ENCODE measurements around the gene SV2B. TPM values are rescaled to one million over a fixed set of nuclear protein-coding genes. Genes with fewer than 3 reads are reported as not detected.

The SV2B gene
- total RNA-seq, 1 donor from 2014 or later, result 3.5 TPM

DNA sequence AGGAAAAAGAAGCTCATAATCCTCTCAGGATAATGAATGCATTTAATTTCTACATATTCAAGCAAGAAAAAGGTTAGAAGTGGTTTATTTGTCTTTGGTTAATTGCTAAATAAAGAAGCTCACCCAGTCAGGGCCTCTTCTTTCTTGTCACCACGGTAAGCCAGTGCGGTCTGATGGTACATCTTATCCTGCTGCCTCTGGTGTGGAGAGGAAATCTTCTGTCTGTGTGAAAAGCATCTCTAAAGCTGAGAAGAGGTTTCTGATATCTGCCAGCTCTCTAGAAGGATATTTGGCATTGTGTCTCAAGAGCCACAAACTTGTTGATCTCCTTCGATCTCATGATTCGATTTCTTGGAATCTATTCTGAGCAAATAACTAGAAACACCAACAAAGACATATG lies 144.9 kb downstream of the SV2B start:
- intact Hi-C loops (cut with DNase I), result no loop called here
- ATAC-seq (no peak), DNase-seq (ENCODE audit: missing footprints) (no peak)

DNA sequence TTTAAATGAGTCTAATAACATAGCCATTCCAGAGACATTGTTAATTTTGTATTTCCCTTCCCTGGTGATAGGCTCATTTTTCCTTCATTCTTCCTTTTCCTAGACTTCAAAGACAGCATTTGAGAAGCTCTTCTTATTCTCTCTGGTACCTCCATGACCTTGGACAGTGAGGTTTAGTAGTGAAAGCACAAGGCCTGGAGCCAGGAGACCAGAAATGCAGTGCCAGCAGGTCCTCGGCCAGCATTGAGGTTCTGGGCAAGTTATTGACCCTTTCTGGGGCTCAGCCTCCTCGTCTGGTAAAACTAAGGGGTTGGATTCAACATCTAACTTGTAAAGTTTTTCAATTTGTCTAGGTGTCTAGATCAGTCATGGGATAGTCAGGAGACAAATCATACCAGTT lies 146.9 kb downstream of the SV2B start:
- DNase-seq (ENCODE audit: missing footprints), result no peak
- intact Hi-C loops (cut with DNase I), result no loop called here
- ATAC-seq, result no peak

DNA sequence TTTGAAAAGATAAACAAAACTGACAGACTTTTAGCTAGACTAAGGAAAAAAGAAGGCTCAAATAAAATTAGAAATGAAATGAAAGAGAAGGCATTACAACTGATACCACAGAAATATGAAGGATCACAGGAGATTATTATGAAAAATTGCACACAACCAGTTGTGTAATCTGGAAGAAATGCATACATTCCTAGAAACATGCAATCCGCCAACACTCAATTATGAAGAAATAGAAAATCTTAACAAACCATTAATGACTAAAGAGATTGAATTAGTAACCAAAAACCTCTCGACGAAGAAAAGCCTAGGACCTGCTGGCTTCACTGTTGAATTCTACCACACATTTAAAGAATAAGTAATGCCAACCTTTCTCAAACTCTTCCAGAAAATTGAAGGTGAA lies 149.5 kb downstream of the SV2B start:
- no peak for DNase-seq (ENCODE audit: missing footprints)
- no peak for ATAC-seq
- intact Hi-C loops (cut with DNase I), result no loop called here

DNA sequence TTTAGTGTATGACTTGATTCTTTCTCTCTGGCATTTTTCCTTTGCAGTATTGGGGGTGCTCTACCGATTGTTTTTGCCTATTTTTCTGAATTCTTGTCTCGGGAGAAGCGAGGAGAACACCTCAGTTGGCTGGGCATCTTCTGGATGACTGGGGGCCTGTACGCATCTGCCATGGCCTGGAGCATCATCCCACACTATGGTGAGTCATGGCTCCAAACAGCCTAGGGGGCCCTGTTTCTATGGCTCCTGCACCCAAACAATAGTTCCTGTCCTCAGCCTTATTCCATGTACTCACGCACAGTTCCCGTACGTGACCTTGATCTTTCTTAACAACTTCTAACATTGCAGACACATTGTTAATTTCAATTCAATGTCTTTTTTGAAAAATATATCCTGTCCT lies 152.3 kb downstream of the SV2B start:
- DNase-seq (ENCODE audit: missing footprints), result no peak
- no peak for ATAC-seq
- intact Hi-C loops (cut with DNase I), result no loop called here

DNA sequence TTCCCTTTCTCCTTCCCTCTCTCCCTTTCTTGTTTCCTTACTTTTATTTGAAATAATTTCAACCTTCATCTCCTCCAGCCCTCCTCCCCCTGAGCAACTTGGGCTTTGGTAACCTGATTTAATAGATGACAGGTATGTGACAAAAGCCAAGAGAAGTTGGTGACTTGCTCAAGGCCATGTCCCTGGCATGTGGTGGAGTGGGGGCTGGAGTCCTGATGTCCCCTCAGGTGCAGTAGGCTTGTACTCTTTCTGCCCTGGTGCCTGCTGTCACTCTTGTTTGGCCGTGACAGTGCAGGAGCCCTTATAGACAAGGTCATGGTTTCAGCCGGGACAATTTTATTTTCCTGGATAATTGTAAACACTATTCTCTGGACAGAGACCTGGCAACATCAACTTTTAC lies 152.7 kb downstream of the SV2B start:
- no peak for DNase-seq (ENCODE audit: missing footprints)
- intact Hi-C loops (cut with DNase I), result no loop called here
- ATAC-seq, result no peak

DNA sequence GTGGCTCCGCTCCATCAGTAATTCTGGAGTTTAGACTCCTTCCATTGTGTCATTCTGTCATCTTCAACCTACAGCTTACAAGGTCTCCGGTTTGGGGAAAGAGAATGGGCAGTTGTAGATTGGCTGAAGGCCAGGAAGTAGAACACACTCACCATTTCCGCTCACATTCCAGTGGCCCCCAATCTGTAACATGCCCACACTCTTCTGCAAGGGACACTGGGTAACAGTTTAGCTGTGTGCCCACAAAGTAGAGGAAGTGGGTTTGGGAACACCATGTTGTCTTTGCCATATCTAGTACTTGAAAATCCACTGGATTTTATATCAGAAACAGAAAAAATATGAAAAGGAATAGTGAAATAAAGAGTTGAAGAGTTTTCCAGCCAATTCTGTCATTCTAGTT lies 153.5 kb downstream of the SV2B start:
- no peak for DNase-seq (ENCODE audit: missing footprints)
- ATAC-seq, result no peak
- intact Hi-C loops (cut with DNase I), result no loop called here

DNA sequence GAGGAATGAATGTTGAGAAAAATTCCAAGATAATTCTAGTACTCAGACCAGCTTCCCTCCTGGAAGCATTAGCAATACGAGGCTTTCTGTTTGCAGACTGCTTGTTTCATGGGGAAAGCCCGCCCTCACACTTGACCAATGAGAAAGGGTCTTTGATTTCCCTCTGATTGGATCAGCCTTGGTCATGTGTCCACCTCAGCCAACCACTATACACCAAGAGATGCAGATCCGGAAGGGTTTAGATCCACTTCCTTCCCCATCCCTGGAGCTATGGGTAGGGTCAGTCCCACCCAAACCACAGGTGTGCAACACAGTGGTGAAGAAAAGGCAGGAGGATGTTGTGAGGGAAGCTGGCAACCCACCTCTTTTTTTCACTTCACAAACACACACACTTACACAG lies 154.7 kb downstream of the SV2B start:
- ATAC-seq (no peak), DNase-seq (ENCODE audit: missing footprints) (no peak)
- intact Hi-C loops (cut with DNase I), result no loop called here

DNA sequence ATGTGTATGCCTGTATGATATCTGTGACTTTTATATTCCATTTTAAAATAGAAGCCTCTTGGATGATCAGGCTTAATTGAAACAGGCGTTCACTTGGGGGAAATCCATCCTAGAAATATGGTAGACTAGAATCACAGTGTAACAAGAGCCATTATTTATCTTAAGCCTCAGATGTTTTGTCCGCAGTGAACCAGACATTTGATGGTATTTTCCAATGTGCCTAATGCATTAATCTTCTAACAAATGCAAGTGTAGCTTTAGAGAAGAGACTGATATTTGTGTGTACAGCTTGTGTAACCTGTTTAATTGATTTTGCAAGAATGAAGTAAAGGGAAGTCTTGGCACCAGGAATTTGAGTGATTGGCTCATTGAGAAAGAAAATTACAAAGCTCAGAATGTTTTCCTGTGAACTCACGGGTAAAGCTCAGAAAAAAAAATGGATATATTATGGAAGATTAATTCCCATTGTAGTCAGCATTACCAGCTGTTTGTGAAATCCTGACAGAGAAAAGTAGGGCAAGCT lies 155.7 kb downstream of the SV2B start:
- intact Hi-C loops (cut with DNase I), result no loop called here
- ATAC-seq, result no peak
- DNase-seq (ENCODE audit: missing footprints), result no peak

DNA sequence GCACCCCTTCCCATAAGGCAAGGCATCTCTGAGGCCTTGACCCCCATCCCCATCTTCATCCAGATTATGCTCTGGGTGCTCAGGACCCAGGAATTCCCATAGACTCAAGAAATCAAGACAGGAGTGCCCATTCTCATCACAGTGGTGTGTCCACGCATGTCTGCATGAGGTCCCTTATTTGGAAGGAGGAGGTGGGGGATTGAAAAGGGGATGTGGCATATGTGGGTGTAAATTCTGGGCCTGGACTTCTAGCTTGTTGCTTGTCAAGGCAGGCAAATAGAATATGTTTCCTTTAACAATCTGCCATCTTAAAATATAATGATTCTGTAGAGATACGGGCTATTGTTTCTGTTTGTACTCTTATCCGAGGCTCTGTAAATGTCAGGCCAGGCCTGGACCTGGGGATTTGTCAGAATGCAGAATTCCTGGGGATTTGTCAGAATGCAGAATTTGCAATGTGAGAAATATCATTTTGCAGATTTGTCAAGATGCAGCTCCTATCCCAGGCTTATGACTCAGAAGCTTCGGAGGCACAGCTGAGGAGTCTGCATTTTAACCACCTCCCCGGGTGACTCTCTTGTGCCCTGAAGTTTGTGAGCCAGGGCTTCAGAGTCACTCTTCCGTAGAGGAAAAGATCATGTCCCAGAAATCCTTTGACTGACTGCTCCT lies 157.8 kb downstream of the SV2B start:
- ATAC-seq (no peak), DNase-seq (ENCODE audit: missing footprints) (no peak)
- intact Hi-C loops (cut with DNase I), result no loop called here

DNA sequence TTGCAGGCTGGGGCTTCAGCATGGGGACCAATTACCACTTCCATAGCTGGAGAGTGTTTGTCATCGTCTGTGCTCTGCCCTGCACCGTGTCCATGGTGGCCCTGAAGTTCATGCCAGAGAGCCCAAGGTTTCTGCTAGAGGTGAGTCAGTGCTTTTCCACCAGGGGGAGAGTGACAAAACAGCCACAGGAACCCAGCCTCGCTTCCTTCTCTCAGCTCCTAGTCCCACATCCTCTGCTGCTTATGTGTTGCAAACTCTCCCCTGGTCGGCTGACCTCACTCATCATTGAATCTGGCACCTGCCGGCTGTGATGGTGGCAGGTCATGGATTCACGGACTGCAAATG lies 158.3 kb downstream of the SV2B start:
- intact Hi-C loops (cut with DNase I), result no loop called here
- no peak for DNase-seq (ENCODE audit: missing footprints)
- ATAC-seq, result peak; percentile 37

DNA sequence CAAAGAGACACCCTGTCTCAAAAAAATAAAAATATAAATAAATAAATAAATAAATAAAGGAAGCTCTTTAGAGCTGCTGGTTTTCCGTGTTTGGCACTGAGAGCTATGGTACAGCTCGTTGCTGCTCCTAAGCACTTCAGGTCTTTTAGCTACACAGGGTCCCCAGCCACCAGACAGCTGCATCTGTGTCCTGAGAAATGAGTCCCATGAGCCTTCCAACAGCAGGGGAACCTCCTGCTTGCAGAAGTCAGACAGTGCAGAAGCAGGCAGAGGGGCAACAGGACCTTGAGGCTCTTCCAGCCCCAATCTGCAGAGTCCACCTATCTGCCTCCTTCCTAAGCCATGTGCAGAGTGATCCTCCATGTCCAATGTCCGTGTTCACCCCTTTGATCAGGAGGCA lies 159.0 kb downstream of the SV2B start:
- intact Hi-C loops (cut with DNase I), result no loop called here
- no peak for DNase-seq (ENCODE audit: missing footprints)
- no peak for ATAC-seq

DNA sequence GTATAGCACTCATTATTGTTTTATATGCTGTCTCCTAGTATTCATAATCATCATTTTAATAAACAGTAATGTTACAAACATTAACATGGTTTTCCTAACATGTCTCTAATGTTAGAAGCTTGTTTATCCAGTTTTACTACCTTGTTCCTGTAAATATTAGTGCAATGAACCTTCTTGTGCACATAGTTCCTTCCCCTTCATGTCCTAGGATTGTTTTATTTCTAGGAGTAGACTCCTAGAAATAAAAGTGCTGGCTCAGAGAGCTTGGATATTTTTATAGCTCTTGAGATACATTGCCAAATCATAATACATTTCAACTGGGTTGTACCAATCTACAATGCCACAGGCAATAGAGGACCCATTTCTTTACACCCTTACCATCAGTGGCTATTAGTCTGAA lies 161.3 kb downstream of the SV2B start:
- ATAC-seq (no peak), DNase-seq (ENCODE audit: missing footprints) (no peak)
- intact Hi-C loops (cut with DNase I), result no loop called here

DNA sequence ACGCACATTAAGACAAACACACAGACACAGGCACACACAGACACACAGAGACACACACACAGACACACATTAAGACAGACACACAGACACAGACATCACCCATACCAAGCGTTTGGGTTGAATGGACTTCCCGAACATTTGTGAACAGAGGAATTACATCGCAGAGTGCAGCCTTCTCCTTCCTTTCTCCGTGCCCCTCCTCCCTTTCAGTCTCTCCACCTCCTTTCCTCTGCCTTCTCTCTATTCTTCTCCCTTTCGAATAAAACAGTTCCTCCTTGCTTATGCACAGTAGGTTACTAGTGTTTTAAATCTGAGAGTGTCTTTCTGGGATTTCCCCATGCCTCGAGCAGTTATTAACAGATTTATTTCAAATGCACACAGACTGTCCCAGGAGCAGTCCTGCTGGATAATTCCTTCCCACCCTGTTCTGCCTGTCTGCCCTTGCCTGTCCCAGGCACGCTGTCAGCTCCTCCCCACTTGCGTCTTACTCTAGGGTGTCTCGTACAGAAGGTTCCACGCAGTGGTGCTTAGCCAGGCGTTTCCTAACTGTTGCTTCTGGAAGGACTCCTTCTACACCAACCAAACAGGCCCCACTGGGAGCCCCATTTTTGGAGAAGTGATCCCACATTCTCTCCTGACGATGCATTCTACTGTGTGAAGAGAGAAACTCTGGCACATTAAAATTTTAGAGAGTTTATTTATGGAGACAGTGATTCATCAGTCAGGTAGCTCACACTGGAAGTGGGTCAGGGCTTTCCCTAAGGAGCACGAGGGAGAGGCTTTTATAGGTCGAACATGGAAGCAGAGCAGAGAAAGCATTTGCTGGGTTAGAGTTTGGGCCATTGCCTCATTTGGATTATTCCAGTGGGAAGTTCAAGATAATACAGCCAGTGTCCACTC lies 163.8 kb downstream of the SV2B start:
- DNase-seq (ENCODE audit: missing footprints) (peak; percentile 85), ATAC-seq (peak; percentile 95)
- intact Hi-C loops (cut with DNase I), result no loop called here

DNA sequence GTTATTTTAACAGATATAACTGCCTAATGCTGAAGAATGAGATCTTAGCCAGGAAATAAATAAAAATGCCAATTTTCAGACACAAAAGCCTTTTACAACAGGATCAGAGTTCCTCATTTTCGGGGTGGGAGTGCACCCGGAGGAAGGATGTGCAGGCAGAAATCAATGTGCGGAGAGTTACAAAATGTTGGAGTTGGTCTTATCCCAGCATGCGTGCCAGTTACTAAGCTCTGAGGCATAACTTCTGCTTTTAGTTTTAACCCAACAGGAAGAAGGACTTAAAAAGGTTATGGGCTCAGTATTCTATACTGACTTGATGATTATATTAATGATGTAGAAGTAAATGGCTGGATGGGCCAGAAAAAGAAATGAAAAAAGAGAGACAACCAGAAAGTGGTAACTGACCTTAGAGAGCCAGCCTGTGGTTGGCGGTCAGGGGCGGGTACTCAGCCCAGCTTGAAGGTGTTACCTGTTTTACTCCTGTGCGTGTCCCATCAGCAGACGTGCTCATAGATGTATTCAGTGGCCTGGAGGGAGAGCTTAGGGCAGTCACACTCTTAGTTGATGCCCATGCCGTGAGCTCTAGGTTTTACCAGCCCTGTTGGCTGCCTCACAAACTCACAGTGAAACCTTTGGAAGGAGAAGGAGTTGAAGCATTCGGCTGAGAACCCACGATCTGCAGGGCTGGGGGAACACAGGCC lies 164.7 kb downstream of the SV2B start:
- DNase-seq (ENCODE audit: missing footprints), result no peak
- intact Hi-C loops (cut with DNase I), result no loop called here
- ATAC-seq, result peak; percentile 27

DNA sequence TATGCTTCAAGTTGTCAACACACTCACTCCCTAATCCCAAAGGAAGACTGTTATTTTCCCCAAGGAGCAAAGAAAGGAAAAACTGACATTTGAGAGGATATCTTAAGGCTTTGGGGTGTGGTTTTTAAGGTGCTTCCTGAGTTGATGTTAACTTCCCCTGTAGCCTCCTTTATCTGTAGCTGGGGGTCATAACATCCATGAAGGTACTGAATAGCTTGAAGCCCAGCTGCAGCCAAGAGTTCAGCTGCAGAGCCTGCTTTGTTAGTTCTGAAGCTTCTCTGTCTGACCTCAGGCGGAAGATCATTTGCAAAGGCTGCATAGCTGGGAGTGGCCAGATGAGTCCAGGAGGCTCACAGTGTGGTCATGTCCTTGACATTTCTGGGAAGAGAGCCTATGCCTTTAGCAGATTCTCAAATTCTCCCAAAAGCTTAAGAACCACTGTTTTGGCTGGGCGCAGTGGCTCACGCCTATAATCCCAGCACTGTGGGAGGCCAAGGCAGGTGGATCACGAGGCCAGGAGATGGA lies 165.4 kb downstream of the SV2B start:
- DNase-seq (ENCODE audit: missing footprints) (no peak), ATAC-seq (no peak)
- intact Hi-C loops (cut with DNase I), result no loop called here

DNA sequence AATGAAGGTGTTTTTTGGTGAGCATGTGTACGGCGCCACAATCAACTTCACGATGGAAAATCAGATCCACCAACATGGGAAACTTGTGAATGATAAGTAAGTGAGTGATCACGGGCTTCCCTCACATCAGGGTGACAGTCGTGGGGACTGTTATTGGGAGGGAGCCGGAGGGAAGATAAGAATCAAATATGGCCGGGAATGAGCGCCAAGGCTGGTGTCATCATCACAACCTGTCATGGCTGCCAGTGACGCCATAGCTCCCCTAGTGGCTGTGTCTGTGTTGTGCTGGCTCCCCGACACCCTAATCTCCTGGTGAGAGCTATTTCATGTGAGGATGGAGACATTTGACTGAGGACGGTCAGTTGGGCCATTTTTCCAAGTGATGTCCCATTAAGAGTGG lies 168.5 kb downstream of the SV2B start:
- intact Hi-C loops (cut with DNase I), result no loop called here
- no peak for DNase-seq (ENCODE audit: missing footprints)
- ATAC-seq, result no peak

DNA sequence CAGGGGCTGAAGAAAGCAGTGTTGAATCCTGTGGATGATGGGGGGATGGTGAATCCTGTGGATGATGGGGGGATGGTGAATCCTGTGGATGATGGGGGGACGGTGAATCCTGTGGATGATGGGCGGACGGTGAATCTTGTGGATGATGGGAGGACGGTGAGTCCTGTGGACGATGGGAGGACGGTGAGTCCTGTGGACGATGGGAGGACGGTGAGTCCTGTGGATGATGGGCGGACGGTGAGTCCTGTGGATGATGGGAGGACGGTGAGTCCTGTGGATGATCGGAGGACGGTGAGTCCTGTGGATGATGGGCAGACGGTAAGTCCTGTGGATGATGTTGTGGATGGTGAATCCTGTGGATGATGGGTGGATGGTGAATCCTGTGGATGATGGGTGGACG lies 170.7 kb downstream of the SV2B start:
- no peak for ATAC-seq
- DNase-seq (ENCODE audit: missing footprints), result no peak
- intact Hi-C loops (cut with DNase I), result loop anchor here (1.0 to 5.0 kb wide), 2 partner anchors 214 to 313 kb away; no protein-coding TSS in a partner anchor

DNA sequence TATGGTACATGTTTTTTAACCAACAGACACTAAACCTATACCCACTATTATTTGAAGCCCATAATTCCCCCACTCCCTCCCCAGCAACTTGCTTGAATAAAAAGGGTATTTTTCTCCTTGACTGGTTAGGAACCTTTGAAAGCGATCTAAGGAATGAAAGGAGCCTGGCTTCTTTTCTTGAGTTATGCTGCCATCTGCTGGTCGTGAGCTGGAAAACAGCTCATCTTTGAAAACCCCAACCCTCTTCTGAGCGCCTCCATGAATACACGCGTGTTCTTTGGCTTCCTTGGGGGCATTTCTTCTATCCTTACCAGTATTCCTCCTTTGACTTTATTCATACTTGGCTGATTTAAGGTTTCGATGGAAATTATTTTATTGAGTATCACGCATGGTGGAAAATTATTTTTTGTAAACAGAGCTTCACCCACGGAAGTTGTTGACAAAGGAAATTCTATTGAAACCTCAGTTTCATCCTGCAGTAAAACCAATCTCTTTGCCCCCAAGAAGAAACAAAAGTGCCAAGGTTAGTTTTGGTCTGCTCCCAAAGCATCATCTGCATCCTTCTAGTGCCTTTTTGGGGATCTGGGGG lies 171.6 kb downstream of the SV2B start:
- intact Hi-C loops (cut with DNase I), result loop anchor here (1.0 to 5.0 kb wide), 2 partner anchors 215 to 314 kb away; no protein-coding TSS in a partner anchor
- no peak for DNase-seq (ENCODE audit: missing footprints)
- peak; percentile 57 for ATAC-seq

DNA sequence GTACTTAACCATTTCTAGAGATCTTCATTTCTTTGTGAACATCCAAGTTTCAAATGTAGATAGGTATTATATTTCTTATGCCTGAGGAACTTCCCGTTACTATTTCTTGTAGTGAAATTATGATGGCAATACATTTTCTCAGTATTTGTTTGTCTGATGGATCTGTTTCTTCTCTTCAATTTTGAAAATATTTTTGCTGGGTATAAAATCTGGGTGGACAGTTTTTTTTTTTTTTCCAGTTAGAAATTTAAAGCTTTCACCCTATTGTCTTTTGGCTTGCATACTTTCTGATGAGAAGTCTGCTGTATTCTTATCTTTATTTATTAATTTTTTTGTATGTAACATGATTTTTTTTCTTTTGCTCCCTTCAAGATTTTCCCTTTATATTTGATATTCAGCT lies 175.8 kb downstream of the SV2B start:
- no peak for ATAC-seq
- DNase-seq (ENCODE audit: missing footprints), result no peak
- intact Hi-C loops (cut with DNase I), result no loop called here

All from Right ventricle myocardium inferior (tissue), 1 donor.